ENCODE data around the gene RAD23A.

RAD23A gene

DNA sequence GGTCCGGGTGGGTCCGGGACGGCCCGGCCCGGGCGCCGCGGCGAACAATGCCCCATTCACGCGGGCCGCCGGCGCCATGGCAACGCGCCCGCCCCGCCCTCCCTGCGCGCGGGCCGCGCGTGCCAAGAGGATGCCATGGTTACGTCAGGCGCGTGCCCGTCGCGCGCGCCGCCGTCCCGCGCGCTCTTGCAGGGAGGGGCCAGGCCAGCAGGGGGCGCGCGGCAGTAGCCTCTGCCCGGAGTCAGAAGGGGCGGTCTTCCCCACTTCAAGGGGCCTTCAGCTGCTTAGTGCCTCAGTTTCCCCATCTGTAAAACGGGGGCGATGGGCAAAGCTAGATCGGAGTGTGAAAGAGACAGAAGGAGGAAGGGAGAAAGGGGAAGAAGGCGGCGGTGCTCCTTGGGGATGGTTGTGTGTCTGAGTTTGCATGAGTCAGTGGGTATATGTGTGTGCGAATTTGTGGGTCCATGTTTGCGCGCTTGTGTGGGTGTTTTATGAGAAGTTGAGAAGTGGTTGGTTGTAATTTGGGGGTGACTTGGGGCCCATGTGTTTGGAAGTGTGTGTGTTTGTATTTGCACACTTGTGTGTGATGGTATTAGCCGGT, 38.0 kb downstream of the RAD23A start:
- peak overlapping the region; percentile 30 for H3K27ac ChIP-seq
- peak; percentile 81 for DNase-seq (ENCODE audit: low spot score)
- ChIA-PET CTCF (interaction anchor here (0.6 to 2.5 kb wide), 7 partner anchors 48 to 118 kb away, joined by 3 to 22 read pairs (median 4); no protein-coding TSS in a partner anchor), POLR2A (ENCODE audit: low non-redundant PET) (no interaction called here)
- TF ChIP-seq, protein P1, sequence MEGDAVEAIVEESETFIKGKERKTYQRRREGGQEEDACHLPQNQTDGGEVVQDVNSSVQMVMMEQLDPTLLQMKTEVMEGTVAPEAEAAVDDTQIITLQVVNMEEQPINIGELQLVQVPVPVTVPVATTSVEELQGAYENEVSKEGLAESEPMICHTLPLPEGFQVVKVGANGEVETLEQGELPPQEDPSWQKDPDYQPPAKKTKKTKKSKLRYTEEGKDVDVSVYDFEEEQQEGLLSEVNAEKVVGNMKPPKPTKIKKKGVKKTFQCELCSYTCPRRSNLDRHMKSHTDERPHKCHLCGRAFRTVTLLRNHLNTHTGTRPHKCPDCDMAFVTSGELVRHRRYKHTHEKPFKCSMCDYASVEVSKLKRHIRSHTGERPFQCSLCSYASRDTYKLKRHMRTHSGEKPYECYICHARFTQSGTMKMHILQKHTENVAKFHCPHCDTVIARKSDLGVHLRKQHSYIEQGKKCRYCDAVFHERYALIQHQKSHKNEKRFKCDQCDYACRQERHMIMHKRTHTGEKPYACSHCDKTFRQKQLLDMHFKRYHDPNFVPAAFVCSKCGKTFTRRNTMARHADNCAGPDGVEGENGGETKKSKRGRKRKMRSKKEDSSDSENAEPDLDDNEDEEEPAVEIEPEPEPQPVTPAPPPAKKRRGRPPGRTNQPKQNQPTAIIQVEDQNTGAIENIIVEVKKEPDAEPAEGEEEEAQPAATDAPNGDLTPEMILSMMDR (conservative IDR thresholded peaks at IDR 0.05; ENCODE audit: low read depth), result peak; percentile 96

DNA sequence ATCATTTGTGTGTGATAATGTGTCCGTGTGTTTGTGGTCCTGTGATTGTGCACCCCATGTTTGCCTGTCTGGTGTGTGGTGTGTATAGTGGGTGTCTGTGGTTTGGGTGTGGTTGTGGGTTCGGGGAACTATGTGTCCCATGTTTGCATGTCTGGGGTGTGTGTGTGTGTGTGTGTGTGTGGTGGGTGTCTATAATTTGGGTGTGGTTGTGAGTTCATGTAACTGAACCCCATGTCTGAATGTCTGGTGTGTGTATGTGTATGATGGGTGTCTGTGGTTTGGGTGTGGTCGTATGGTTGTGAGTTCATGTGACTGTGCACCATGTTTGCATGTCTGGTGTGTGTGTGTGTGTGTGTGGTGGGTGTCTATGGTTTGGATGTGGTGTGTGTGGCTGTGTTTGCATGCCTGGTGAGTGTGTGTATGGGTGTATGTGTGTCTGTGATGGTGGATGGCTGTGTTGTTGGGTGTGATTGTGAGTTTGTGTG, 38.5 kb downstream of the RAD23A start:
- TF ChIP-seq, protein P1 (conservative IDR thresholded peaks at IDR 0.05; ENCODE audit: low read depth), result no peak
- no peak for DNase-seq (ENCODE audit: low spot score)
- ChIA-PET CTCF (interaction anchor here (0.6 to 2.5 kb wide), 9 partner anchors 48 to 1412 kb away, joined by 3 to 22 read pairs (median 4); no protein-coding TSS in a partner anchor), POLR2A (ENCODE audit: low non-redundant PET) (no interaction called here)
- H3K27ac ChIP-seq, result peak overlapping the region; percentile 30

DNA sequence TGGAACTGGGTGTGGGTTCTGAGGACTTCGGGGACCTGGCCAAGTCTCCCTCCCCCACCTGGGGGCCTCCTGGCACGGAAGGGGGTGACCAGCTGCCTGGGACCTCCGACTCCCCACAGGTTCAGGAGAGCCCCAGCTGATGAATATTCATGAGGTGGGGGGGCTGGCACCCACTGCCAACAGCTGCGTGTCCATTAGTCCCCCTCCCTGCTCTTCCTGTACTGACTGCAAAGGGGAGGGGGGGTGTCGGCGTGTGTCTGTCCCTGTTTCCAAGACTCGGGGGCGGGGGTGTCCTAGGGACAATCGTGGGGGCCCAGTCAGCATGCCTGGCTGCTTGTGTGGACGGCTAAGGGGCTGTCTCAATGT, 39.0 kb downstream of the RAD23A start:
- POLR2A ChIA-PET (ENCODE audit: low non-redundant PET), result no interaction called here
- TF ChIP-seq, protein P1 (conservative IDR thresholded peaks at IDR 0.05; ENCODE audit: low read depth), result no peak
- DNase-seq (ENCODE audit: low spot score), result no peak
- peak overlapping the region; percentile 30 for H3K27ac ChIP-seq
- CTCF ChIA-PET, result interaction anchor here (0.7 to 2.4 kb wide), 3 partner anchors 47 to 1413 kb away, joined by 3 to 6 read pairs (median 5); no protein-coding TSS in a partner anchor

DNA sequence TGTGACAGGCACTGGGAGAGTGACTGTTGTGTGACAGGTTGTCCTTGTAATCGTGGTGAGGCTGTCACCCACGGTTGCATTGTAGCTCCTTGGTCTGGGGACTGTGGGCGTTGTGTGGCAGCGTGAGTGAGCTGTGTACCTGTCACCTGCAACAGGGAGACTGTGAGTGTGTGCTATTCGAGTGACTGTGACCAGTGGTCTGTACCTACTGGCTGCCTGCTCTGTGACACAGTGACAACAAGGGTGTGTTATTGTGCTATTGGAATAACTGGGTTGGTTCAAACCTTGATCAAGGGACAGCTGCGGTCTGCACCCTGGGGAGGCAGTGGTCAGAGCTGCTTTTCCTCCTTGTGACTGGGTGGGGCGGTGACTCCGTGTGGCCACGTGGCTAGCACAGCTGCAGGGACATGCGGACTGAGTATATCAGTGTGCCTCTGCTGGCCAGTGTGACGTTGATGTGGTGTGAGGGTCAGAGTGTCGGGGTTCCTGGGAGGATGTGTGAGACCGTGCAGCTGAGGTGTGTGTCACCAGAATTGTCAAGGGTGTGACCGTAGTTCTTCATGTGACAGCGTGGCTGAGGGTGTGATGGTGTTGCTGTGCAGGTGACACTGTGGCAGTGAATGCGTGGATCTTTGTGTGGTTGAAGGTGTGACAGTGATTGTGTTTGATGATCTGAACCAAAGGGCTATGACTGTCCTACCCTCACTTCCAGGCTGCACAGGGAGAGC, 39.6 kb downstream of the RAD23A start:
- ChIA-PET POLR2A (ENCODE audit: low non-redundant PET) (no interaction called here), CTCF (interaction anchor here (0.7 to 2.4 kb wide), 3 partner anchors 73 to 109 kb away, joined by 3 to 9 read pairs (median 6); no protein-coding TSS in a partner anchor)
- no peak for DNase-seq (ENCODE audit: low spot score)
- peak overlapping the region; percentile 30 for H3K27ac ChIP-seq
- TF ChIP-seq, protein P1 (conservative IDR thresholded peaks at IDR 0.05; ENCODE audit: low read depth), result no peak

DNA sequence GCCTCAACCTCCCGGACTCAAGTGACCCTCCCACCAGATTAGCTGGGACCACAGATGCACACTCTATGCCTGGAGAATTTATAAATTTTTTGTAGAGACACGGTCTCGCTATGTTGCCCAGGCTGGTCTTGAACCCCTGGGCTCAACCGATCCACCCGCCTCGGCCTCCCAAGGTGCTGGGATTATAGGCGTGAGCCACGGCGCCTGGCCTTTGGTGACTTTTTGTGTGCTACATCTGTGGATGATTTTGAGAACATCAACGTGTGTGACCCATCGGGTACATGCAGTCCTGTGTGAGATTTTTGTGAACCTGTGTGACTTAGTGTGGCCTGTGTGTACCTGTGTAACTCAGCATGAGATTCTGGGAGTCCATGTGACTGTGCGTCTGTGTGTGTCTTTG, 41.1 kb downstream of the RAD23A start:
- CTCF ChIA-PET, result interaction anchor here (2.4 kb wide), 1 partner anchor 108 kb away, joined by 6 read pairs; no protein-coding TSS in a partner anchor
- no peak for DNase-seq (ENCODE audit: low spot score)
- no peak overlapping the region for H3K27ac ChIP-seq
- TF ChIP-seq, protein P1 (conservative IDR thresholded peaks at IDR 0.05; ENCODE audit: low read depth), result no peak
- POLR2A ChIA-PET (ENCODE audit: low non-redundant PET), result no interaction called here

DNA sequence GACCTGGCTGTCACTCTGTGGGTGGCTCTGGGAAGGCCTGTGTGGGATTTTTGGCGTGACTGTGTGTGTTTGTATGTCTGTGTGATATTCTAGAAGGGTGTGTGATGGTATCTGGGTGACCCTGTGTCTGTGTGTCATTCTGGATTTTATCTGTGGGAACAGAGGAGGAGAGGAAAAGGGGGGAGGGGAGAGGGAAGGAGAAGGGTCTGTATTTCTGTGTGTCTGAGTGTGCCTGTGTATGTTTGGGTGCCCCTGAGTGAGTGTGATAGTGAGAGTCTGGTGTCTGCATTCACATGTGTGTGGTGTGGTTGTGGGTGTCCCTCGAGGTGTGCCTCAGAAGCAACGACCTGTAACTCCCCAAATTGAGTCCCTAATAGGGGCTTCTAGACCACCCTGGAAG, 41.5 kb downstream of the RAD23A start:
- TF ChIP-seq, protein P1 (conservative IDR thresholded peaks at IDR 0.05; ENCODE audit: low read depth), result no peak
- ChIA-PET POLR2A (ENCODE audit: low non-redundant PET) (no interaction called here), CTCF (no interaction called here)
- DNase-seq (ENCODE audit: low spot score), result no peak
- H3K27ac ChIP-seq, result no peak overlapping the region; the same call in 1 of the 2 replicates
